ENCODE measurements around the gene ABCC5. TPM values are rescaled to one million over a fixed set of nuclear protein-coding genes. Genes with fewer than 3 reads are reported as not detected.

The ABCC5 gene
- total RNA-seq, 1 donor, result 21.2 TPM

- DNase-seq (ENCODE audit: low read depth), result no peak
- TF ChIP-seq CTCF (IDR thresholded peaks at IDR 0.05; ENCODE audit: insufficient read depth, low read length), result no peak
Measured at GRCh38 chr3:183958775-183959174, 58.9 kb downstream of the ABCC5 start.

GRCh38 chr3:183958226-183958625, 59.5 kb downstream of the ABCC5 start:
- H3K4me3 ChIP-seq (ENCODE audit: low read depth, low read length), result no peak overlapping the region
- TF ChIP-seq CTCF (IDR thresholded peaks at IDR 0.05; ENCODE audit: insufficient read depth, low read length), result no peak
- DNase-seq (ENCODE audit: low read depth), result no peak

More at GRCh38 chr3:183958775-183959174, 58.9 kb downstream of the ABCC5 start:
- H3K4me3 ChIP-seq (ENCODE audit: low read depth, low read length), result no peak overlapping the region

- no peak for TF ChIP-seq CTCF (IDR thresholded peaks at IDR 0.05; ENCODE audit: insufficient read depth, low read length)
- H3K4me3 ChIP-seq (ENCODE audit: low read depth, low read length), result no peak overlapping the region
- no peak for DNase-seq (ENCODE audit: low read depth)
Measured at GRCh38 chr3:183954875-183955274, 62.8 kb downstream of the ABCC5 start.

GRCh38 chr3:183953471-183954070, 64.1 kb downstream of the ABCC5 start:
- TF ChIP-seq CTCF (IDR thresholded peaks at IDR 0.05; ENCODE audit: insufficient read depth, low read length), result no peak
- no peak for DNase-seq (ENCODE audit: low read depth)
- no peak overlapping the region for H3K4me3 ChIP-seq (ENCODE audit: low read depth, low read length)

GRCh38 chr3:183951459-183951858, 66.2 kb downstream of the ABCC5 start:
- TF ChIP-seq CTCF (IDR thresholded peaks at IDR 0.05; ENCODE audit: insufficient read depth, low read length), result no peak
- no peak for DNase-seq (ENCODE audit: low read depth)
- no peak overlapping the region for H3K4me3 ChIP-seq (ENCODE audit: low read depth, low read length)

- DNase-seq (ENCODE audit: low read depth), result no peak
- no peak for TF ChIP-seq CTCF (IDR thresholded peaks at IDR 0.05; ENCODE audit: insufficient read depth, low read length)
Measured at GRCh38 chr3:183949690-183950089, 68.0 kb downstream of the ABCC5 start.

GRCh38 chr3:183946037-183946436, 71.6 kb downstream of the ABCC5 start:
- no peak for DNase-seq (ENCODE audit: low read depth)
- no peak for TF ChIP-seq CTCF (IDR thresholded peaks at IDR 0.05; ENCODE audit: insufficient read depth, low read length)
- H3K4me3 ChIP-seq (ENCODE audit: low read depth, low read length), result no peak overlapping the region

More at GRCh38 chr3:183949690-183950089, 68.0 kb downstream of the ABCC5 start:
- H3K4me3 ChIP-seq (ENCODE audit: low read depth, low read length), result no peak overlapping the region
